Measurements from ENCODE around the gene CCDC54.
A peak's percentile ranks its signal among the peaks of the same experiment; 100 is the strongest.

The CCDC54 gene

DNA sequence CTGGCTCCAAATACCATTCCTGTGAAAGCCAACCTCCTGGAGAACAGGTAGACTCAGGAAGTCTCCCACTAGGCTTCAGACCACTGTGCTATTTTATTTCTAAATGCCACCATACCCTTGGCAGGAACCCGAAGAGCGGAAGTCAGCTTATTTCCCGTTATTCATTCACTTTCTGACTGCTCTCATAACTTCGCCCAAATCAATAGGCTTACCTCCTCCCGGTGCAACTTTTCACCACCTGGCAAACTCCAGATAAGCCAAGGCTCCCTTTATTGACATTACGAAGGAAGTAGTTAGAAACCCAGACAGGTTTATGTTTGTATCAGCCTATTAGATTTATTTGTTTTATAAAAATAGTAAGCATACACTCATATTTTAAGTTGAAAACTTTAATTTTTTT lies 3.3 kb upstream of the CCDC54 start:
- TF ChIP-seq, protein P1, sequence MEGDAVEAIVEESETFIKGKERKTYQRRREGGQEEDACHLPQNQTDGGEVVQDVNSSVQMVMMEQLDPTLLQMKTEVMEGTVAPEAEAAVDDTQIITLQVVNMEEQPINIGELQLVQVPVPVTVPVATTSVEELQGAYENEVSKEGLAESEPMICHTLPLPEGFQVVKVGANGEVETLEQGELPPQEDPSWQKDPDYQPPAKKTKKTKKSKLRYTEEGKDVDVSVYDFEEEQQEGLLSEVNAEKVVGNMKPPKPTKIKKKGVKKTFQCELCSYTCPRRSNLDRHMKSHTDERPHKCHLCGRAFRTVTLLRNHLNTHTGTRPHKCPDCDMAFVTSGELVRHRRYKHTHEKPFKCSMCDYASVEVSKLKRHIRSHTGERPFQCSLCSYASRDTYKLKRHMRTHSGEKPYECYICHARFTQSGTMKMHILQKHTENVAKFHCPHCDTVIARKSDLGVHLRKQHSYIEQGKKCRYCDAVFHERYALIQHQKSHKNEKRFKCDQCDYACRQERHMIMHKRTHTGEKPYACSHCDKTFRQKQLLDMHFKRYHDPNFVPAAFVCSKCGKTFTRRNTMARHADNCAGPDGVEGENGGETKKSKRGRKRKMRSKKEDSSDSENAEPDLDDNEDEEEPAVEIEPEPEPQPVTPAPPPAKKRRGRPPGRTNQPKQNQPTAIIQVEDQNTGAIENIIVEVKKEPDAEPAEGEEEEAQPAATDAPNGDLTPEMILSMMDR (IDR thresholded peaks at IDR 0.05): no peak
- H3K4me1 ChIP-seq: peaks cover 0 to 19% (median 0%) of the 10 kb centered on the region in 4 donors
- DNase-seq: no peak
- intact Hi-C loops (cut with DNase I; ENCODE audit: low total_unique reads): no loop called here
- no peaks in the 10 kb centered on the region for H3K36me3 ChIP-seq
- H3K4me3 ChIP-seq: no peak overlapping the region
- no peaks in the 10 kb centered on the region for H3K27me3 ChIP-seq
- H3K9me3 ChIP-seq: no peaks in the 10 kb centered on the region
- H3K27ac ChIP-seq: no peak overlapping the region

DNA sequence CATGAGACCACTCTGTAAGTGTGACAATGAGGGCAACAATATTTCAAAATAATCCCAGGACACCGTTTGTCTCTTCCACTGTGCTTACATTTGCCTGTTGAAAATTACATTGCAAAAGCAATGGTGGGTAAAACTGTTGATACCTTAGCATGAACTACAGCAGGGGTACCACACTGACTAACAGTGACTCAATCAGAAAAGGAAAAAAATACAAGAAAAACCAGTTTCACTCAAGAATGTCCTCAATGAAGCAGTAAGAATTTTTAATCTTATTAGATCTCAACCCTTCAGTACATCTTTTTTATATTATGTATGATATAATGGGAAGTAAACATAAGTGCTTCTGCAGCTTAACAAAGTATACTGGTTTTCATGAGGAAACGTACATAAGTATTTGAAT lies 1.6 kb upstream of the CCDC54 start:
- H3K27ac ChIP-seq: peak overlapping the region in 1 of 2 donors; percentile 36
- H3K9me3 ChIP-seq: no peaks in the 10 kb centered on the region
- H3K4me3 ChIP-seq: no peak overlapping the region
- no peaks in the 10 kb centered on the region for H3K36me3 ChIP-seq
- intact Hi-C loops (cut with DNase I; ENCODE audit: low total_unique reads): no loop called here
- H3K27me3 ChIP-seq: no peaks in the 10 kb centered on the region
- peaks cover 0 to 12% (median 0%) of the 10 kb centered on the region in 4 donors for H3K4me1 ChIP-seq
- DNase-seq: no peak
- TF ChIP-seq, protein P1 (IDR thresholded peaks at IDR 0.05): no peak

DNA sequence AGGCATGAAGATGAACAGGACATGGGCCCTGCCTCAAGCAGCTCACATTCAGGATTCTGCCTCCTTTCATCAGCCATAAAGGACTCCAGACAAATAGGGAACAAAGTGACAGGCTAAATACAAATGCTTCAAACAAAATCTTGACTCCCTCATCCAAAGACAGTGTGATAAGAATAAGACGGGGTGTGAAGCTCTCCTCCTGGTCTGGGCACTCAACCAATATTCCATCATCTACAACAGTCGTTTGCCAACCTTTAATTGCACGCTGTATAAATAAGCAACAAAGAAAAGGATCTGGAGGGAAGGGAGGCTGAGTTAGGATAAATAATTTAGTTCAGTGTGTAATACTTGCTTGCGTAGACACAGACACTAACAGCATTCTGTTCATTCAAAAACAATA lies 5.4 kb downstream of the CCDC54 start:
- intact Hi-C loops (cut with DNase I; ENCODE audit: low total_unique reads): no loop called here
- Histone ChIP-seq H3K9me3 (no peaks in the 10 kb centered on the region), H3K36me3 (no peaks in the 10 kb centered on the region), H3K27ac (no peak overlapping the region), H3K4me1 (no peaks in the 10 kb centered on the region), H3K4me3 (no peak overlapping the region), H3K27me3 (no peaks in the 10 kb centered on the region)
- no peak for DNase-seq
- TF ChIP-seq, protein P1 (IDR thresholded peaks at IDR 0.05): no peak

DNA sequence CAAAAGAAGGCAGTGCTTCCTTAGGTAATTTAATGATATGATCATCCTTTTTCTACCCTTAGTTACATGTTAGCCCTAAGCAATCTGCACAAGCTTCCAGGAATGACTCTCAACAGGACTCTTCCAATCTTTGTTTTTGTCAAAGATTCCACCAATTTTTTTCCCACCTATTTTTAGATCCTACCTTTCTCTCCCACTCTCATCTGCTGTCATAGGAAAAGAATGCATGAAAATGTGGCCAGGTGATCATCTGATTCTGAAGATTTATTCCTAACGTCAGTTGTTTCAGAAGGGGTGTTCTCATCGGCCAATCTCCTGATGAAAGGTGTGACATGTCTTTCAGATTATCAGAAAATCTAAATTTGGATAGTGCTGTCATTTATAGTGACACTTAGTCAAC lies 7.2 kb downstream of the CCDC54 start:
- Histone ChIP-seq H3K4me3 (no peak overlapping the region), H3K36me3 (no peaks in the 10 kb centered on the region), H3K27me3 (no peaks in the 10 kb centered on the region), H3K27ac (no peak overlapping the region), H3K4me1 (no peaks in the 10 kb centered on the region), H3K9me3 (no peaks in the 10 kb centered on the region)
- TF ChIP-seq, protein P1 (IDR thresholded peaks at IDR 0.05): no peak
- no peak for DNase-seq
- intact Hi-C loops (cut with DNase I; ENCODE audit: low total_unique reads): no loop called here

DNA sequence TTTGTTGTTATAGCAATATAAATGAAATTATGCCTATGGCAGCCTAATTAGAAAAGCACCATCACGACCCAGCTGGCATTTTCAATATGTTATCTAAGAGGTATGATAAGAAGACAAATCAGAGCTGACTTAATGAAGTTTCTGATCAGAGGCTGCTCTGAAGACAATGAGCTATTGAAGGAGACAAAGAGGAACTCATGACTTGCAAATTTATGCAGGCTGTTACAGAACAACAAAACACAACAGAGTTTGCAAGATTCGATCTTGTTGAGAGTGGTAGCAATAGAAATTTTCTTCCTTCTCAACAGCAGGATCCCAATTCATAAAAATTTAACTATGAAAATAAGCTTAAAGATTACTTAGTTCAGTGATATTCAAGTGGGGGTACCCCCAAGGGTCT lies 7.7 kb downstream of the CCDC54 start:
- intact Hi-C loops (cut with DNase I; ENCODE audit: low total_unique reads): no loop called here
- no peaks in the 10 kb centered on the region for H3K4me1 ChIP-seq
- no peak overlapping the region for H3K27ac ChIP-seq
- H3K36me3 ChIP-seq: no peaks in the 10 kb centered on the region
- no peaks in the 10 kb centered on the region for H3K9me3 ChIP-seq
- no peak overlapping the region for H3K4me3 ChIP-seq
- no peaks in the 10 kb centered on the region for H3K27me3 ChIP-seq
- no peak for DNase-seq
- TF ChIP-seq, protein P1 (IDR thresholded peaks at IDR 0.05): no peak

DNA sequence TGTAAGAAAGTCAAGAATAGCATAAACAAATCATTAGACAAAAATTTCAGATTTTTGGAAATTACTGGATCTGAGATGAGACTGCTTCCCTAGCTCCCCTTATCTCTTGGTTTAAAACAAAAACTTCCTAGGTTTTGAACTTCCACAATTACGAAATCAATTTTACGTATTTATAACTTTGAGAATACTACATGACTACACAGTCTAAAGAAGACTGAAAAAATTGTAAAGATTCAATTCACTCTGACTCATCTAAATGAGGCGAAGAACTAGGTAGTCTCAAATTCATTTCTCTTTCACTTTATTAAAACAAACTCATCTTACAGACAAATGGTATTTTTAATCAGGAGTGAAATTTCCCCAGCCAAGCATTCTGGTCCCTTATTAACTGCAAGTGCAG lies 10.3 kb downstream of the CCDC54 start:
- DNase-seq: no peak
- Histone ChIP-seq H3K27me3 (no peaks in the 10 kb centered on the region), H3K36me3 (no peaks in the 10 kb centered on the region), H3K4me3 (no peak overlapping the region), H3K9me3 (no peaks in the 10 kb centered on the region), H3K4me1 (no peaks in the 10 kb centered on the region), H3K27ac (no peak overlapping the region)
- TF ChIP-seq, protein P1 (IDR thresholded peaks at IDR 0.05): no peak
- intact Hi-C loops (cut with DNase I; ENCODE audit: low total_unique reads): no loop called here
